ENCODE data around the gene NPTXR.
"Not testable (repeated sequence)": the region's sequence is repeated elsewhere in the genome, so short reads cannot be mapped to it uniquely, and the experiment has no call there.

The NPTXR gene

GRCh38 chr22:38820020-38820419 is 23.8 kb downstream of the NPTXR start:
- no peak for TF ChIP-seq CTCF (IDR thresholded peaks at IDR 0.05; ENCODE audit: low read length, missing control alignments)
- no peak for DNase-seq (ENCODE audit: low read depth)
- no peak overlapping the region for H3K4me3 ChIP-seq (replicated peaks; ENCODE audit: low read depth, low read length)

DNA sequence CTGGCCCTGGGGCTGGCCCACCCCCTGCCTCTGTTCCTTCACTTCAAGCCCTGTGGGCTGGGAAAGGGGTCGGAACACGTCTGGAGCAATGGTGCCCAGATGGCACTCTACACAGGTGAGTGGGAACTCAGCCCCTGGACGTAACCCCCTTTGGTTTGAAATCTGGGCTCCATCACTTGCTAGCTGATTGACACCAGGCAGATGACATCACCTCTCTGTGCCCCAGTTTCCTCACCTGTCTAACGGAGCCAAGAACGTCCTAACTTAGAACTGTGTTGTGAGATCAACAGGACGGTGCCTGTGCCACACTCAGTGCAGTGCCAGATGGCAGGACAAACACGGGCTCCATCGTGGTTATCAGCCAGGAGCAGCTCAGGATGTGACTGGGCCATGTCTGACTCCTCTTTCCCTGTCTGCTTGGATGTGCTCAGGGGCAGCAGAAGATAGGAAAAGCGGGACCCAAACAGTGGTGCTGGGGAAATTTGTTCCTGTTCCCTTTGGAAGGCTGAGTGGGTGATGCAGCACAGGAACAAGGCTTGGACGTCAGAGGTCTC is 24.4 kb downstream of the NPTXR start:
- no peak for TF ChIP-seq CTCF (IDR thresholded peaks at IDR 0.05; ENCODE audit: low read length, missing control alignments)
- DNase-seq (ENCODE audit: low read depth) = no peak
- no peak overlapping the region for H3K4me3 ChIP-seq (replicated peaks; ENCODE audit: low read depth, low read length)

GRCh38 chr22:38817196-38817595 is 26.6 kb downstream of the NPTXR start:
- no peak overlapping the region for H3K4me3 ChIP-seq (replicated peaks; ENCODE audit: low read depth, low read length)
- no peak for DNase-seq (ENCODE audit: low read depth)
- no peak for TF ChIP-seq CTCF (IDR thresholded peaks at IDR 0.05; ENCODE audit: low read length, missing control alignments)

DNA sequence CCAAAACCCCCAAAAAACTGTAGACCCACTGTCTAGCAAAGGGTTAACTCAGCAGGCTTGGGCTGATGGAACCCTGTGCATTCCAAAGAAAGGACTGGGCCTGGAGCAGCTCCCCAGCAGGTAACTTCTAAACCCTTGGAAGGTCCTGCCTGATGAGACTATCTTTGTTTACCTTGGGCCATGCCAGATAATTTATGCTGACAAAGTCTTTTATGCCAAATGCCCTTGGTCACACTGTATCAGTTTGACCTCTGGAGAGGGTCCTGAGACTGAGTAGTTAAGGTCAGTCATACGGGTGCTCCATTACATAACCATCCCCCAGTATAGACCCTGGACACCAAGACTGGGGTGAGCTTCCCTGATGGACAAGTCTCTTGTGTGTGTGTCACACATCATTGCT is 28.0 kb downstream of the NPTXR start:
- no peak for TF ChIP-seq CTCF (IDR thresholded peaks at IDR 0.05; ENCODE audit: low read length, missing control alignments)
- no peak overlapping the region for H3K4me3 ChIP-seq (replicated peaks; ENCODE audit: low read depth, low read length)
- no peak for DNase-seq (ENCODE audit: low read depth)

GRCh38 chr22:38811241-38811640 is 32.6 kb downstream of the NPTXR start:
- H3K4me3 ChIP-seq (replicated peaks; ENCODE audit: low read depth, low read length) = no peak overlapping the region
- DNase-seq (ENCODE audit: low read depth) = no peak
- TF ChIP-seq CTCF (IDR thresholded peaks at IDR 0.05; ENCODE audit: low read length, missing control alignments) = no peak

DNA sequence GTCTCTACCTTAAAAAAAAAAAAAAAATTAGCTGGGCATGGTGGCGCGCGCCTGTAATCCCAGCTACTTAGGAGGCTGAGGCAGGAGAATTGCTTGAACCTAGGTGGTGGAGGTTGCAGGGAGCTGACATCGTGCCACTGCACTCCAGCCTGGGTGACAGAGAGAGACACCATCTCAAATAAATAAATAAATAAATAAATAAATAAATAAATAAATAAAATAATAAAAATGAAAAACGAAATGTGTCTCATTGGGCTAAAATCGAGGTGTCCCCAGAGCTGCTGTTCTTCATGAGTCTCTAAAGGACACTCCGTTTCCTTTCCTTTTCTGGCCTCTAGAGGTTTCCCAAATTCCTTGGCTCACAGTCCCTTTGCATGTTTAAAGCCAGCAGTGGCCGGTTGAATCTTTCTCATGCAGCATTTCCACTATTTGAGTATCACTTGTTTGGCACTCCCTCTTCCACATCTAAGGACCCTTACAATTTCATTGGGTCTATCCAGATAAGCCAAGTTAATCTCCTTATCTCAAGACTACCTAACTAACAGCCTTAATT is 38.7 kb downstream of the NPTXR start:
- DNase-seq (ENCODE audit: low read depth); H3K4me3 ChIP-seq (replicated peaks; ENCODE audit: low read depth, low read length): not testable (repeated sequence)

GRCh38 chr22:38802671-38803121 is 41.1 kb downstream of the NPTXR start:
- DNase-seq (ENCODE audit: low read depth) = peak; percentile 95
- no peak for TF ChIP-seq CTCF (IDR thresholded peaks at IDR 0.05; ENCODE audit: low read length, missing control alignments)
- no peak overlapping the region for H3K4me3 ChIP-seq (replicated peaks; ENCODE audit: low read depth, low read length)
